ENCODE measurements around the gene SEC22C.
"Not testable (repeated sequence)": the region's sequence is repeated elsewhere in the genome, so short reads cannot be mapped to it uniquely, and the experiment has no call there.

Gene SEC22C

GRCh38 chr3:42579346-42579745 is 2.4 kb downstream of the SEC22C start:
- not testable (repeated sequence) for DNase-seq

- DNase-seq, result no peak
Measured at GRCh38 chr3:42578054-42578453, 3.7 kb downstream of the SEC22C start.

- no peak for DNase-seq
Measured at GRCh38 chr3:42575137-42575741, 6.5 kb downstream of the SEC22C start.

- no peak for DNase-seq
Measured at GRCh38 chr3:42572278-42572677, 9.5 kb downstream of the SEC22C start.

GRCh38 chr3:42569593-42570142 is 12.1 kb downstream of the SEC22C start:
- no peak for DNase-seq

- no peak for DNase-seq
Measured at GRCh38 chr3:42562047-42562907, 19.5 kb downstream of the SEC22C start.

GRCh38 chr3:42557854-42558253 is 23.9 kb downstream of the SEC22C start:
- no peak for DNase-seq

GRCh38 chr3:42556817-42557216 is 24.9 kb downstream of the SEC22C start:
- DNase-seq, result not testable (repeated sequence)

- no peak for DNase-seq
Measured at GRCh38 chr3:42556089-42556632, 25.6 kb downstream of the SEC22C start.

GRCh38 chr3:42552830-42553229 is 28.9 kb downstream of the SEC22C start:
- no peak for DNase-seq

GRCh38 chr3:42550250-42550649 is 31.5 kb downstream of the SEC22C start:
- DNase-seq, result no peak

- no peak for DNase-seq
Measured at GRCh38 chr3:42549131-42549530, 32.6 kb downstream of the SEC22C start.

- DNase-seq, result peak; percentile 13
Measured at GRCh38 chr3:42547401-42547945, 34.3 kb downstream of the SEC22C start.

GRCh38 chr3:42546691-42547213 is 35.0 kb downstream of the SEC22C start:
- no peak for DNase-seq

GRCh38 chr3:42545284-42545900 is 36.4 kb downstream of the SEC22C start:
- no peak for DNase-seq

GRCh38 chr3:42544492-42545283 is 37.1 kb downstream of the SEC22C start:
- peak; percentile 79 for DNase-seq

- DNase-seq, result no peak
Measured at GRCh38 chr3:42541079-42541478, 40.7 kb downstream of the SEC22C start.

- peak; percentile 1 for DNase-seq
Measured at GRCh38 chr3:42539871-42540714, 41.7 kb downstream of the SEC22C start.

GRCh38 chr3:42537350-42537749 is 44.4 kb downstream of the SEC22C start:
- no peak for DNase-seq

- peak; percentile 1 for DNase-seq
Measured at GRCh38 chr3:42535981-42536784, 45.6 kb downstream of the SEC22C start.

Data from COR-L47 (cell line).